Measurements from ENCODE around the gene KRT36. TPM values are rescaled to one million over a fixed set of nuclear protein-coding genes. Genes with fewer than 3 reads are reported as not detected.

KRT36 gene
- total and polyA plus RNA-seq, 10 of the 15 experiments (the other 5 are each of a cell fraction or from before 2014, with no cell fraction given) = not detected

Small RNAs within 50 kb of the gene (microRNA-seq; reads per million reads assigned to microRNA genes)
- gene MIR6510 = not detected

Small RNAs within 50 kb of the gene (small RNA-seq; reads per million reads assigned to genes)
- gene RNU2-32P = not detected

Other genes starting within 250 kb of the KRT36 start
Only the 7 nearest of the 25 such genes appear.
- not detected in 2 replicates for gene KRT37, start 65.3 kb downstream of the KRT36 start, total RNA-seq (2014; rRNA removed)
- not detected in 2 replicates for gene KRT37, start 65.3 kb downstream of the KRT36 start, total RNA-seq (2014; rRNA removed; fragmentation: Illumina TruSeq; extraction: Trizol)
- not detected in 2 replicates for gene KRT37, start 65.3 kb downstream of the KRT36 start, total RNA-seq (2021)
- gene KRT37, start 65.3 kb downstream of the KRT36 start, polyA plus RNA-seq (2011; rRNA removed) = not detected in 2 replicates
- gene KRT37, start 65.3 kb downstream of the KRT36 start, polyA plus RNA-seq (2014; fragmentation: Illumina TruSeq; extraction: Trizol) = not detected in 2 replicates
- gene KRT37, start 65.3 kb downstream of the KRT36 start, polyA plus RNA-seq (2014; fragmentation: Nextera tagmentation; extraction: Ambion mirVana) = not detected
- not detected in 2 replicates for gene KRT37, start 65.3 kb downstream of the KRT36 start, polyA plus RNA-seq (2014; rRNA removed)
- not detected for gene KRT37, start 65.3 kb downstream of the KRT36 start, polyA plus RNA-seq (2016; fragmentation: Nextera tagmentation; extraction: Ambion mirVana)
- gene KRT38, start 48.9 kb downstream of the KRT36 start, total RNA-seq (2014; rRNA removed) = not detected in 2 replicates
- not detected in 2 replicates for gene KRT38, start 48.9 kb downstream of the KRT36 start, total RNA-seq (2014; rRNA removed; fragmentation: Illumina TruSeq; extraction: Trizol)
- gene KRT38, start 48.9 kb downstream of the KRT36 start, total RNA-seq (2021) = not detected in 2 replicates
- gene KRT38, start 48.9 kb downstream of the KRT36 start, polyA plus RNA-seq (2011; rRNA removed) = not detected in 2 replicates
- not detected in 2 replicates for gene KRT38, start 48.9 kb downstream of the KRT36 start, polyA plus RNA-seq (2014; fragmentation: Illumina TruSeq; extraction: Trizol)
- gene KRT38, start 48.9 kb downstream of the KRT36 start, polyA plus RNA-seq (2014; fragmentation: Nextera tagmentation; extraction: Ambion mirVana) = not detected
- 0.04 TPM in 1 of 2 replicates, not detected in the other for gene KRT38, start 48.9 kb downstream of the KRT36 start, polyA plus RNA-seq (2014; rRNA removed)
- gene KRT38, start 48.9 kb downstream of the KRT36 start, polyA plus RNA-seq (2016; fragmentation: Nextera tagmentation; extraction: Ambion mirVana) = not detected
- not detected in 2 replicates for gene KRT32, start 22.5 kb downstream of the KRT36 start, total RNA-seq (2014; rRNA removed)
- not detected in 2 replicates for gene KRT32, start 22.5 kb downstream of the KRT36 start, total RNA-seq (2014; rRNA removed; fragmentation: Illumina TruSeq; extraction: Trizol)
- gene KRT32, start 22.5 kb downstream of the KRT36 start, total RNA-seq (2021) = not detected in 2 replicates
- not detected in 2 replicates for gene KRT32, start 22.5 kb downstream of the KRT36 start, polyA plus RNA-seq (2011; rRNA removed)
- not detected in 2 replicates for gene KRT32, start 22.5 kb downstream of the KRT36 start, polyA plus RNA-seq (2014; fragmentation: Illumina TruSeq; extraction: Trizol)
- gene KRT32, start 22.5 kb downstream of the KRT36 start, polyA plus RNA-seq (2014; fragmentation: Nextera tagmentation; extraction: Ambion mirVana) = not detected
- not detected in 2 replicates for gene KRT32, start 22.5 kb downstream of the KRT36 start, polyA plus RNA-seq (2014; rRNA removed)
- not detected for gene KRT32, start 22.5 kb downstream of the KRT36 start, polyA plus RNA-seq (2016; fragmentation: Nextera tagmentation; extraction: Ambion mirVana)
- not detected in 2 replicates for gene KRT35, start 8.8 kb downstream of the KRT36 start, total RNA-seq (2014; rRNA removed)
- gene KRT35, start 8.8 kb downstream of the KRT36 start, total RNA-seq (2014; rRNA removed; fragmentation: Illumina TruSeq; extraction: Trizol) = not detected in 2 replicates
- gene KRT35, start 8.8 kb downstream of the KRT36 start, total RNA-seq (2021) = not detected in 2 replicates
- gene KRT35, start 8.8 kb downstream of the KRT36 start, polyA plus RNA-seq (2011; rRNA removed) = not detected in 2 replicates
- not detected in 2 replicates for gene KRT35, start 8.8 kb downstream of the KRT36 start, polyA plus RNA-seq (2014; fragmentation: Illumina TruSeq; extraction: Trizol)
- gene KRT35, start 8.8 kb downstream of the KRT36 start, polyA plus RNA-seq (2014; fragmentation: Nextera tagmentation; extraction: Ambion mirVana) = not detected
- not detected in 2 replicates for gene KRT35, start 8.8 kb downstream of the KRT36 start, polyA plus RNA-seq (2014; rRNA removed)
- not detected for gene KRT35, start 8.8 kb downstream of the KRT36 start, polyA plus RNA-seq (2016; fragmentation: Nextera tagmentation; extraction: Ambion mirVana)
- not detected in 2 replicates for gene KRT13, start 15.7 kb upstream of the KRT36 start, total RNA-seq (2014; rRNA removed)
- gene KRT13, start 15.7 kb upstream of the KRT36 start, total RNA-seq (2014; rRNA removed; fragmentation: Illumina TruSeq; extraction: Trizol) = not detected in 2 replicates
- not detected in 2 replicates for gene KRT13, start 15.7 kb upstream of the KRT36 start, total RNA-seq (2021)
- not detected in 2 replicates for gene KRT13, start 15.7 kb upstream of the KRT36 start, polyA plus RNA-seq (2011; rRNA removed)
- gene KRT13, start 15.7 kb upstream of the KRT36 start, polyA plus RNA-seq (2014; fragmentation: Illumina TruSeq; extraction: Trizol) = not detected in 2 replicates
- not detected for gene KRT13, start 15.7 kb upstream of the KRT36 start, polyA plus RNA-seq (2014; fragmentation: Nextera tagmentation; extraction: Ambion mirVana)
- not detected in 2 replicates for gene KRT13, start 15.7 kb upstream of the KRT36 start, polyA plus RNA-seq (2014; rRNA removed)
- not detected for gene KRT13, start 15.7 kb upstream of the KRT36 start, polyA plus RNA-seq (2016; fragmentation: Nextera tagmentation; extraction: Ambion mirVana)
- gene KRT15, start 29.0 kb upstream of the KRT36 start, total RNA-seq (2014; rRNA removed) = 0.06 TPM in 1 of 2 replicates, not detected in the other
- gene KRT15, start 29.0 kb upstream of the KRT36 start, total RNA-seq (2014; rRNA removed; fragmentation: Illumina TruSeq; extraction: Trizol) = not detected in 2 replicates
- not detected in 2 replicates for gene KRT15, start 29.0 kb upstream of the KRT36 start, total RNA-seq (2021)
- gene KRT15, start 29.0 kb upstream of the KRT36 start, polyA plus RNA-seq (2011; rRNA removed) = not detected in 2 replicates
- gene KRT15, start 29.0 kb upstream of the KRT36 start, polyA plus RNA-seq (2014; fragmentation: Illumina TruSeq; extraction: Trizol) = not detected in 2 replicates
- not detected for gene KRT15, start 29.0 kb upstream of the KRT36 start, polyA plus RNA-seq (2014; fragmentation: Nextera tagmentation; extraction: Ambion mirVana)
- 0.17 TPM in 1 of 2 replicates, not detected in the other for gene KRT15, start 29.0 kb upstream of the KRT36 start, polyA plus RNA-seq (2014; rRNA removed)
- gene KRT15, start 29.0 kb upstream of the KRT36 start, polyA plus RNA-seq (2016; fragmentation: Nextera tagmentation; extraction: Ambion mirVana) = not detected
- not detected in 2 replicates for gene KRT19, start 38.4 kb upstream of the KRT36 start, total RNA-seq (2014; rRNA removed)
- gene KRT19, start 38.4 kb upstream of the KRT36 start, total RNA-seq (2014; rRNA removed; fragmentation: Illumina TruSeq; extraction: Trizol) = not detected in 2 replicates
- 1.7 and 2.0 TPM in 2 replicates for gene KRT19, start 38.4 kb upstream of the KRT36 start, total RNA-seq (2021)
- not detected in 2 replicates for gene KRT19, start 38.4 kb upstream of the KRT36 start, polyA plus RNA-seq (2011; rRNA removed)
- gene KRT19, start 38.4 kb upstream of the KRT36 start, polyA plus RNA-seq (2014; fragmentation: Illumina TruSeq; extraction: Trizol) = not detected in 2 replicates
- not detected for gene KRT19, start 38.4 kb upstream of the KRT36 start, polyA plus RNA-seq (2014; fragmentation: Nextera tagmentation; extraction: Ambion mirVana)
- gene KRT19, start 38.4 kb upstream of the KRT36 start, polyA plus RNA-seq (2014; rRNA removed) = not detected in 2 replicates
- under 1 TPM in 1 of 2 experiments, not detected in 1; 0.19 TPM for gene KRT19, start 38.4 kb upstream of the KRT36 start, polyA plus RNA-seq (2016; fragmentation: Nextera tagmentation; extraction: Ambion mirVana)